Endometrium (tissue), 2 donors: ENCODE measurements around the gene NSL1.
"Not testable (repeated sequence)": the region's sequence is repeated elsewhere in the genome, so short reads cannot be mapped to it uniquely, and the experiment has no call there.

ENCODE experiments used
- FAIRE-seq: peaks from 2 replicates; lab custom pipeline; 2012; peaks lifted over from hg19 to GRCh38; lab: Jason Lieb, UNC
- donor health status: control.
- donor health status: control.

NSL1 gene

DNA sequence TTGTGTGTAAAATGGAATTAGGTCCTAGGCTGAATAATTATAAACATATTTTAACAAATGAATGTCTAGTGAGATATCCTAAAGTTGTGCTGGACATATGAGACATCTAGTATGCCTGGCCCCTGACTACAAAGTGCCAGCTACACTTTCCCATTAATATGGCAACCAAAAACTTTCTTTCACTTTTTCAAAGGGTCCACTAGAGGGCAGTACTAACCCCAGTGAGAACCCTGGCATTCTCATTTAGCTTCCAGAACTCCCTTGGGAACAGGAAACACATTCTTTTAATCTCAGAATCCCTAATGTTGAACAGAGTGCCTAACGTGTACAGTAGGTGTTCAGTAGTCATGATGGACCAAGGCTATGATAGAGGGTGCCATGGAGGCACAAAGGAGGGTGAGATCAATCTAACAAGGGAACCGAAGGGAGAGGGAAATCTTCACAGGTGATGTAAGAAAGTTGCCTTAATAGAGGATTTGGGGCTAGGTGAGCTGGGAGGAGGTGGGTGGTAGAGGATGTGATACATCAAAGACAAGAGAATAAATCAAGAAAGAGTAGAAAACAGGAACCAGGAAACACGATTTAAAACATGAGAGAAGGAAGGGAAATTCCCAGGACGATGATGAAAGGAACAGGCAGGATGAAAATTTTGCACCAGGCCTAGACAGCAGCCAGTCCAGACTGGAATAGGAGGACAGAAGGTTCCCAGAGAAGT lies 41.6 kb downstream of the NSL1 start:
- no peak for FAIRE-seq

DNA sequence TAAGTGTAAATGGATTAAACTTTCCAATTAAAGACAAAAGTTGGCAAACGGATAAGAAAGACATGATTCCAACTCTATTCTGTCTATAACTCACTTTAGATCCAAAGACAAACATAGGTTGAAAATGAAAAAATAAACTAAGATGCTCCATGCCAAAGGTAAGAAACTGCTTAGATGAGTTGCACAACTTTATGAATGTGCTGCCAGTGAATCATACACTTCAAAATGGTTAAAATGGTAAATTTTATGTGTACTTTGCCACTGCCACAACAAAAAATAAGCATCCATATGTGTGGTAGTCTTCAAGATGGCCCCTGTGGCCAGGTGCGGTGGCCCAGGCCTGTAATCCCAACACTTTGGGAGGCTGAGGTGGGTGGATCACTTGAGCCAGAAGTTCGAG lies 45.0 kb downstream of the NSL1 start:
- FAIRE-seq, result no peak

DNA sequence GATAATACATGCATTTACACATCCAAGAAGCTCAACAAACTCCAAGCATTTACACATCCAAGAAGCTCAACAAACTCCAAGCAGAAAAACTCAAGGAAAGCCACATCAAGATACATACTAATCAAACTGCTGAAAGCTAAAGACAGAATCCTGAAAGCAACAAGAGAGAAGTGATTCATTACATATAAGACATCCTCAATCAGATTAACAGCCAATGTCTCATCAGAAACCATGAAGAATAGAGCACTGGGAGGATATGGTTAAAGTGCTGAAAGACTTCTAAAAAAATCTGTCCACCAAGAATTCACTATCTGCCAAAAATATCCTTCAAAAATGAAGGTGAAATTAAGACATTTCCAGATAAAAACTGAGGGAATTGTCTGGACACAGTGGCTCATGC lies 46.3 kb downstream of the NSL1 start:
- no peak for FAIRE-seq

DNA sequence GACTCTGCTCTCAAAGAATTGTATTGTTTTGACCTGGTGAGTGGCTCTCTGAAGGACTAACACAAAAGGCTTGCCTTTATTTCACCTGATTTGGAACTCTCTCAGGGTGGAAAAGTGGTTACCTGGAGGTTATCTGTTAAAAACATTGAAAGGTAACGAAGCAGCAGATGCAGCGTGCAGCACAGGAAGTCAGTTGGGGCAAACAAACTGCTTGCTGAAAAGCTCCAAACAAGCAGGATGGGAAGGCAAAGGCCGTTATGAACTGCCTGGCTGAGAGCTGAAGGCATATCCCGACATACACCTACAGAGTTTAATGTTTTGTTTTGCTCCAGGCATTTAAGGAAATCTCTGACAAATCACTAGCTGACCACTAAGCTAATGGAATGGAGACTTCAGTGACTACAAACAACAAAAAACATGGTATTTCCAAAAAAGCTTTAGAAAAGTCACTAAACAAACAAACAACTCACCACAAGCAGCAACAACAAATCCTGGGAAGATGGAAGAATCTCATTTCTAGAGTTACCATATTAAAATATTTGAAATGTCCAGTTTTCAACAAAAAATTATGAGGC lies 47.6 kb downstream of the NSL1 start:
- no peak for FAIRE-seq

DNA sequence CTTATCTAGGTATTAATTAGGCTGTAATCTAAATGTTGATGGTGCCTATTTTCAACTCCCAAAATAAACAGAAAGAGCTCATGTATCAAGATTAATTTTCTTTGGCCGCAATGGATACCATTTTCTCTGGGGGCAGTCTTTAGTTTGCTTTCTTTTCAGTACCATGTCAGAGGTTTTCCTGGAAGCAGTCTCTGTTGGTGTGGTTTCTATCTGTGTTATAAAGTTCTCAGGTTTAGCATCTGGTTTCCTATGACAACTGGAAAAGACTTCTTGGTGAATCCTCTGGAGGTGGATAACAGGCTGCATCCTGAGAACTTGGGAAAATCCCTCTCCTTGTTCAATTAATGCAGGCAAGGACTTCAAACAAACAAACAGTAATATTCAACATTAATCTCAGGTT lies 53.2 kb downstream of the NSL1 start:
- no peak for FAIRE-seq

DNA sequence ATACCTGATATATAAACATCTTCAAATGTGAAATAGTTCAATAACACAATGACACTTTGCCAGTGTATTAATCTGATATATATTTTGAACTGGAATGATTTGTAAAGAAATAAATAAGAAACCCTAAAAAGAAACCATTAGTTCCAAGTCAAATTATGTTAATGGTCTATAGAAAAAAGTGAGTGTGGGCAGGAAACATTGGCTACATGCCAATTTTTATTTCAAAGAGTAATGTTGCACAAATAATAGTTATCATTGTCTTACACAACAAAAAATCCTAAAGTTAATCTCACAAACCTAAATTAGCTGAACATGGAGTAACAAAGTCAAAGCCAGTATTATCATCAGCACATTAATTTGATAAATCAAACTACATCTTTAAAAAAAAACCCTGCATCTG lies 54.0 kb downstream of the NSL1 start:
- FAIRE-seq, result no peak

DNA sequence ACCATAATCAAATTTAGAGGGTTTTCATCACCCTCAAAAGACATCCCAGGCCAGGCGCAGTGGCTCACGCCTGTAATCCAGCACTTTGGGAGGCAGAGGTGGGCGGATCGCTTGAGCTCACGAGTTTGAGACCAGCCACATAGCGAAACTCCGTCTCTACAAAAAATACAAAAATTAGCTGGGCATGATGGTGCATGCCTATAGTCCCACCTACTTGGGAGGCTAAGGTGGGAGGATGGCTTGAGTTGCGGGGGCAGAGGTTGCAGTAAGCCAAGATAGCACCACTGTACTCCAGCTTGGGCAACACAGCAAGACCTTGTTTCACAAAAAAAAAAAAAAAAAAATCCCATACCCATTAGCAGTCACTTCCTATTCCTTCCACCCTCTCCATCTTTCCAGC lies 58.5 kb downstream of the NSL1 start:
- no peak for FAIRE-seq

DNA sequence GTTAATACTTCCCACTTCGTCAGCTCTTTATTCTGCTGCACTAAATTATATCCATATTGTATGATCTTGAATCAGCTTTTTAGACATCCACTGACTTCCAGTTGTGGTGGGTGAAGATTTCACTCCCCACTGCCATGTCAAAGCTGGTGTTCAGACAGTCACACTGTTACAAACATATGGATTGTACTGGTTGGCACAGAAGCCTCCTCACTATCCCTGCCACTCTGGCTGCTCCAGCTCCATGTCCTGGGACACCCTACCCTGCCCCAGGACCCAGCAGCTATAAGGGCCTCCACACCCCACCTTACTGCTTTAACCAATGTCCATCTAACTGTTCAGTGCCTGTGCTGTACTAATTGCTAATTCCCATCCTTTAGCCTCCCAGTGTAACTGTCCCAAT lies 59.9 kb downstream of the NSL1 start:
- no peak for FAIRE-seq

DNA sequence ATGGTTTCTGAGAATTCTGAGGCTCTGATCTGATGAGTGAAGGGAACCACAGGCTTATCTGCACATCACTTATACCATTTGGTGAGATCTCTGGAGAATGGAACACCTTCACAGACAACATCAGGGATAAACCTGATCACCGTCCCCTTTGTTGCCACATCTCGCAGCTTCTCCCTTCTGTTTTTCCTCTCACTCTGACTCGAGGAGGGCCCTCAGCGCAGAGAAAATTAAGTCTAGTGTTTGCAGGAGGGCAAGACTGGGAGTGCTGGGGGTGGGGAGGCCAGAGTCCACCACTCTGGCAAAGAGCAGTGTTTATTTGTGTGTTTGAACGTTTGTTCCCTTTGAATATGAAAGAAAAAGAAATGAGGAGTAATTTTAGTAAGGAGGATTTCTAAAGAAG lies 63.0 kb downstream of the NSL1 start:
- no peak for FAIRE-seq

DNA sequence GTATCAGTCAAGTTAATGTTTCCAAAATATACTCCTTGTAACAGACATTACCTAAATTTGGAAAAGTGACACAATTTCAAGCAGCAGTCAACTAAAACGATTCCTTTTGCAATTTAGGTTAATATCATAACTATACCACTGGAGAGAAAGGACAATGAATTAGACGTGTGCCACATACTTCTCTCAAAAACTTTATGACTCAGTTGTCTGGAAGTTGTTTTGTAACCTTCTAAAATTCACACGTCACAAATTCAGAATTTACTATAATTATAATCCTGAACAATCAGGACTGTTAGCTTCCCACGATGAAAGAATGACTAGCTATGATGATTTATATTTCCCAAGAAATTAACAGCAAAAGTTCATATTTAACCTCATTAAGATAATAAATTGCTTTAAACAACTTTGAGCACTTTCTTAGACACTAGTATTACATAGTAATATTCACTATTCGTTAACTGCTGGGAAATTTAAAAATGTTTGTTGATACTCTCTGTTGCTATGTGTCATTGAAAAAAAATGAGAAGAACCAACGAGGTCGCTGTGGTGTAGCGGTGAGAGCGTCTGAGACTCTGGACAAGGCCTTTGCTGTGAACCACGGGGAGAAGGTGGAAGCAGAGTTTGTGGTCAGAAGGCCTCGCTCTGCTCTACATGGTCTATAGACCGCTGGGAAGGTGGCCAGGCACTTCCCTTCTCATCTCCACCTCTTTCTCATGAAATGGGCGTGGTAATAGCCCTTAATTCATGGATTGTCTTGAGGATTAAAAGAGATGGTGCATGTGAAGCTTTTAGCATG lies 64.0 kb downstream of the NSL1 start:
- no peak for FAIRE-seq

DNA sequence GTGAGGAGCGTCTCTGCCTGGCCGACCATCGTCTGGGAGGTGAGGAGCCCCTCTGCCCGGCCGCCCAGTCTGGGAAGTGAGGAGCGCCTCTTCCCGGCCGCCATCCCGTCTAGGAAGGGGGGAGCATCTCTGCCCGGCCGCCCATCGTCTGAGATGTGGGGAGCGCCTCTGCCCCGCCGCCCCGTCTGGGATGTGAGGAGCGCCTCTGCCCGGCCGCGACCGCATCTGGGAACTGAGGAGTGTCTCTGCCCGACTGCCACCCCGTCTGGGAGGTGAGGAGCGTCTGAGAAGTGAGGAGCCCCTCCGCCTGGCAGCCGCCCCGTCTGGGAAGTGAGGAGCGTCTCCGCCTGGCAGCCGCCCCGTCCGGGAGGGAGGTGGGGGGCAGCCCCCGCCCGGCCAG lies 66.9 kb downstream of the NSL1 start:
- not testable (repeated sequence) for FAIRE-seq

DNA sequence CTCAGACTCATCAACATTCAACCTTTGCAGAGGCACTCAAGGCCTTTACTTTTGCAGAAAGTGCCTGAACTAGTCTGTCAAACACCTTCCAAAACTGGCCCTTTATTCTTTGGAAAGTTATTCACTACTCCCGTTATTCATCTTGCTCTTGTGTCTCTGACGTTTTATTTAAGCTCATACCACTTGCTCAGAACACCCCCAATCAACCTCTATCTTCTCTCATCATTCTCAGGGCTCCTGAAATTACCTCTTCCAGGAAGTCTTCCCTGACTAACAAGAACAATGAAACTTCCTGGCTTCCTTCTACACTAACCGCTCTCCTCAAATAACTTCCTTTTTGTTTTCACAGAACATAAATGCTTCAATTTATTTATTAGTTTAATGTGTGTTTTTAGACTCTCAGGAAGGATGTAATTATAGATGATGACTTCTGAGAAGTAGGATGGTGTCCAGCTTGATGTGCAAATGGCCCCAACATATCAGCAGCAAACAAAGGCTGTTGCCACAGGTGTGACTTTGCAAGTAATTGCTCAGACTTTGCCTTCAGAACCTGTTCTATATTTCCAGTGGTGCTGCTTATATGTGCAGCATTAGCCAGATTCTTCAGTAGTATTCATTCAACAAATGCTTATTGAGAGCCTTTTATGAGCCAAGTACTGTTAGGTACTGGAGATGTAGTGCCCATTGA lies 69.2 kb downstream of the NSL1 start:
- no peak for FAIRE-seq

DNA sequence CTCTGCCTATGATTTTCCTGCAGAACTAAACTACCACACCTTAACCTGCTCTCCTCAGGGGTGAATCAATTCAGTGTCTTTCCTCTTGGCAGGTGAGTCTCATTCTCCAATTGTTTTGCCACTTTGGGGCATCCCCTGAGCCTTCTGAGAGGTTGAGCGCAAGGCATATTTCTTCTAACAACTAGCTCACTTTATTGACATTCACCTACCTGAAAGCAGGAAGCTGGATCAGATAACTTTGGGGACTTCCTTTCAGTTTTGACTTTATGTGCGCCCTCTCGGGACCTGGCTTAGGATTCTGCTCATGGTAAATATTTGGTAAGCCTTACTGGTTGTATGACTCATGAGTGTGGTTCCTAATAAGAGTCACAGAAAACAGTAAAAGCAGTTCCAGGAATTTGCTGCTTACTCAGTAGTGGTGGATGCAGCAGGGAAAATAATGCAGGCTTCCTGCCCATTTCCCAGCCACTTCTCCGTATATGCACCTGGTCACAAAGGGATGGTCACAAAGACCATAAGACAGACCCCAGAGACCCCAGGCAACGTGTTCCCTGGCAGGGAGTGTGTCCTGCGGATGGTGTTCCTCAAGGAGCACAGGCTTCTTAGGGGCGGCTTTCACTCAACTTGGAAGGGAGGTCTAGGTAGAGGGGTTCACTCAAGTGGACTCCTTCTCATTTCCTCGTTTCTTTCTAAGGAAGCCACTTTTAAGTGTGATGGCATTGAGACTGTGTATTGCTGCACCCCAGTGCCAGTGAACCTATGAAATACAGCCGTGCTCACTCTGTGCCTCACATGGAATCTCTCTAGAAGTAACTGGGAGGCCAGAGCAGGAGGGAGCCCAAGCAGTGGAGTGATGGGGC lies 70.0 kb downstream of the NSL1 start:
- no peak for FAIRE-seq

DNA sequence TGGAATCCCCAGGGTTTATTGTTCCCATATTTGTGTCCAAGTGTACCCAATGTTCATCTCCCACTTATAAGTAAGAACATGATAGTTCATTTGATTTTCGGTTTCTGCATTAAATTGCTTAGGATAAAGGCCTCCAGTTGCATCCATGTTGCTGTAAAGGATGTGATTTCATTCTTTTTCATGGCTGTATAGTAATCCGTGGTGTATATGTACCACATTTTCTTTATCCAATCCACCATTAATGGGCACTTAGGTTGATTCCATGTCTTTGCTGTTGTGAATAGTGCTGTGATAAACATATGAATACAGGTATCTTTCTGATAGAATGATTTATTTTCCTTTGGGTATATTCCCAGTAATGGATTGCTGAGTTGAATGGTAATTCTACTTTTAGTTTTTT lies 71.9 kb downstream of the NSL1 start:
- no peak for FAIRE-seq

DNA sequence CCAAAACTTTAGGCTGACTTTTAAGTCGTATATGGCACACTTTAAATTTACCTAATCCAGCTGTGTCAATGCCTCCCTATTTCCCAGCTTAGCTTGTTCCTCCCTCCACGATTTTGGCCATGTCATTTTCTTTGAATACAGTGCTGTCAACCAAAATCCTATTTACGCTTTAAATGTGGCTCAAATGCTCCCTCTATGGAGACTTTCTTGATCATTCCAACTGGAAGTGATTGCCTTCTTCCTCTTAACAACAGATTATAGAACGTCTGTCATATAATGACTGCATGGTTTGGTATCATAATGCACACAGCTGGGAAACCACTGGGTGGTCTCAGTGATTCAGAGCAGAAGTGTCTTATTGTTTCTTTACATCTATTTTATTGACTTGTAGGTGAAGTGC lies 73.1 kb downstream of the NSL1 start:
- FAIRE-seq, result no peak

DNA sequence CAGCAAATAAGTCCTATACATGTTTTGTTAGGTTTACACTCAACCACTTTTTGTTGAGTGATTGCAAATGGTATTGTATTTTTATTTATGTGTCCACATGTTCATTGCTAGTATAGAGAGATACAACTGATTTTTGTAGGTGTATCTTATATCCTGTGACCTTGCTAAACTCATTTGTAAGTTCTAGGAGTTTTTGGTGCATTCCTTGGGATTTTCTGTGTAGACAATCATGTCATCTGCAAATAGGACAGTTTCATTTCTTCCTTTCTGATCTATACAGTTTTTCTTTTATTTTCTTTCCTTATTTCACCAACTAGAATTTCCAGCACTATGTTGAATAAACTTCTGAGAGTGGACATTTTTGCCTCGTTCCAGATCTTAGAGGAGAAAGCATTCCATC lies 75.4 kb downstream of the NSL1 start:
- no peak for FAIRE-seq

DNA sequence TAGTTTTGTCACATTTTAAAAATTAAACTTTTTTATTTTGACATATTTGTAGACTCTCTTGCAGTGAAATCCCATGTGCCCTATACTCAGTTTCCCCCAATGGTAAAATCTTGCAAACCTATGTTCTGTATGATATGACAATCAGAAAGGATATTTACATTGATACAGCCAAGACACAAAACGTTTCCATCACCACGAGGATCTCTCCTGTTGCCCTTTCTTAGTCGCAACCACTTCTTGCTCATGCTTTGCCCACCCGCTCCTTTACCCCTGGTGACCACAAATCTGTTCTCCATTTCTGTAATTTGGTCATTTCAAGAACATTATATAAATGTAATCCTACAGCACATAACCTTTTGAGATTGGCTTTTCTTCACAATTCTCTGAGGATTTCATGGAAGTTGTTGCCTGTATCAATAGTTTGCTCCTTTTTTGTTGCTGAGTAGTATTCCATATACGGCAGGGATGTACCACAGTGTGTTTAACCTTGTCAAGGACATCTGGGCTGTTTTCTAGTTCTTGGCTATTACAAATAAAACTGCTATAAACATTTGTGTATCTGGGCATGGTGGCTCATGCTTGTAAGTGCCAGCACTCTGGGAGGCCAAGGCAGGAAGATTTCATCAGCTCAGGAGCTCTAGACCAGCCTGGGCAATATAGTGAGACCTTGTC lies 78.0 kb downstream of the NSL1 start:
- no peak for FAIRE-seq

DNA sequence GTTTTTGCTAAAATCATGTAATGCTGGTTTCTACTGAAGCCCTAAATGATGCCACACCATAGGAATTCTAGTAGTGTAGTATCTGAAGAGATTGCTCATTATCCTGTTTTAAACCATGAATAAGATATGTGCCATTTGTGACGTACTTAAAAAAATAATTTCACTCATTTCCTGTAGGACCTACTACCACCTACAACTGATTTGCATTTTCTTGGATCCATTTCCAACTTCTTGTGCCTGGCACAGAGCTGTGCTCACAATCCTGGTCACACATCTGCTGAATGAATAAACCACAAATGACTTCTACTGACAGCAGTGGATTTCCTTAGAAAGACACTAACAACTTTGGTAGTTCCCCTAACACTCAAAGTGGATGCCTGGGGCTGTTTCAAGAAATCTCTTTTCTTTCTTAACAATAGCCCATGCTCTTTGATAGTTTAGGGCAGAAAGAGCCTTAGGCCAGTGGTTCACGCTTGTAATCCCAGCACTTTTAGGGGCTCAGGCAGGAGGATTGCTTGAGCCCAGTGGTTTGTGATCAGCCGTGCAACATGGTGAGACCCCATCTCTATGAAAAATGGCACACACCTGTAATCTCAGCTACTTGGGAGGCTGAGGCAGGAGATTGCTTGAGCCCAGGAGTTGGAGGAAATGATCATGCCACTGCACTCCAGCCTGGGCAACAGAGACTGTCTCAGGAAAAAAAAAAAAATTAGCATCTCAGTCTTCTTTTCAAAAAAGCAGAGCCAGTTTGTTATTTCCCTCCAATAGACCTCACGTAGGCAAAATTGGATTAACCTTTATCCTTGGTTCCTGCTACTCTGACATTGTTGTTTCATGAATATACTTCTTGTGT lies 78.9 kb downstream of the NSL1 start:
- no peak for FAIRE-seq

DNA sequence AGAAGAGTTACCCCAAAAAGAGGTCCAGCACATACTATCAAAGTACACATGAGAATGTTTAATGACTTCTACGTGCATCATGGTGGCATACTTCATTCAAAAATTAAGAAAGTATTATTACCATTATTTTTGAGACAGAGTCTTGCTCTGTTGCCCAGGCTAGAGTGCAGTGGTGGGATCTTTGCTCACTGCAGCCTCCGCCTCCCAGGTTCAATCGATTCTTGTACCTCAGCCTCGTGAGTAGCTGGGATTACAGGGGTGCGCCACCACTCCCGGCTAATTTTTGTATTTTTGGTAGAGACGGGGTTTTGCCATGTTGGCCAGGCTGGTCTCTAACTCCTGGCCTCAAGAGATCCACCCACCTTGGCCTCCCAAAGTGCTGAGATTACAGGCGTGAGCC lies 79.6 kb downstream of the NSL1 start:
- FAIRE-seq, result not testable (repeated sequence)

DNA sequence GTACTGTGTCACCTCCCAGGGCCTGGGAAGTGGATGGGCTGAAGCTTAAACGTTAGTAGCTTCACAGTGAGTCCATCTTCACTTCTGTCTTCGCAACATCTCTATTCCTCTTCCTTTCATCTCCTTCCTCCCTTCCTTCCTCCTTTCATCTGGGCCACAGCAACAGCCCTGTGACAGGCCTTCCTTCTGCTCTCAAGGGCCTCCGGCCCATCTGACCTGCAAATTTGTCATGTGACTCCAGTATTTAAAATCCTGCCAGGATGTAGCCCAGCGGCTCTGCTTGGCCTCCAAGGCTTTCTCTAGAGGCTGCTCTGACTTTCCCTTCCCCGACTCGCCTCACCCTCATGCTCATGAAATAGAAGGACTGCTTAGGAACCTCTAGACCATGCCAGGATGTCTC lies 81.0 kb downstream of the NSL1 start:
- no peak for FAIRE-seq
